Globus pallidus (tissue), 1 donor: Measurements from ENCODE around the gene TTC7B.

Experiments used
- DNase-seq: peaks from one replicate; pipeline ENCODE4 v3.0.0-alpha.2; 2015; ENCODE audit warnings: low spot score

The TTC7B gene

GRCh38 chr14:90576581-90576980, 239.6 kb downstream of the TTC7B start:
- no peak for DNase-seq

- DNase-seq, result no peak
These were observed 240.4 kb downstream of the TTC7B start for GRCh38 chr14:90575781-90576180.

- no peak for DNase-seq
These were observed 240.9 kb downstream of the TTC7B start for GRCh38 chr14:90575336-90575735.

GRCh38 chr14:90574188-90575131, 241.8 kb downstream of the TTC7B start:
- DNase-seq, result no peak

DNA sequence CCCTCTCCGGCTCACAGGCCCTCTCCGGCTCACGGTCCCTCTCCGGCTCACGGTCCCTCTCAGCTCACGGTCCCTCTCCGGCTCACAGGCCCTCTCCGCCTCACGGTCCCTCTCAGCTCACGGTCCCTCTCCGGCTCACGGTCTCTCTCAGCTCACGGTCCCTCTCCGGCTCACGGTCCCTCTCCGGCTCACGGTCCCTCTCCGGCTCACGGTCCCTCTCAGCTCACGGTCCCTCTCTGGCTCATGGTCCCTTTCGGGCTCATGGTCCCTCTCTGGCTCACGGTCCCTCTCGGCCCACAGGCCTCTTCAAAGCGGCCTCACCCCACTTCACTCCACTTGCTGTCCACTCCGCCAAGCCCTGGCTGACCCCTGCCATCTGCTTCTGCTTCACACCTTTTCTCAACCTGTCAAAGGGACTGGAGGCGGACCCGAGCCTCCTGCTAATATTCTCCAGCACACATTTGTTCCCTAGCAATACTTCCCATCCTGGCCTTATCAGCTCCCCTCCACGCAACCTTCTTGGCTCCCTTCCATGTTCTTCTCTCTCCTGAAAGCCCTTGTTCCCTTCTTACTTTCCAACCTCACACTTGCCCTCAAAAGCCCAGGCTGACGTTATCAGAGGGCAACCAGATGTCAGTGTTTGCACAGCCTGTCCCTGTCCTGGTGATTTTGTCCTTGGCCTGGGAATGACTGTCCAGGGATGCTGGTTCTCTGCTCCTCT, 242.7 kb downstream of the TTC7B start:
- no peak for DNase-seq

- DNase-seq, result no peak
These were observed 243.6 kb downstream of the TTC7B start for GRCh38 chr14:90572441-90573150.

DNA sequence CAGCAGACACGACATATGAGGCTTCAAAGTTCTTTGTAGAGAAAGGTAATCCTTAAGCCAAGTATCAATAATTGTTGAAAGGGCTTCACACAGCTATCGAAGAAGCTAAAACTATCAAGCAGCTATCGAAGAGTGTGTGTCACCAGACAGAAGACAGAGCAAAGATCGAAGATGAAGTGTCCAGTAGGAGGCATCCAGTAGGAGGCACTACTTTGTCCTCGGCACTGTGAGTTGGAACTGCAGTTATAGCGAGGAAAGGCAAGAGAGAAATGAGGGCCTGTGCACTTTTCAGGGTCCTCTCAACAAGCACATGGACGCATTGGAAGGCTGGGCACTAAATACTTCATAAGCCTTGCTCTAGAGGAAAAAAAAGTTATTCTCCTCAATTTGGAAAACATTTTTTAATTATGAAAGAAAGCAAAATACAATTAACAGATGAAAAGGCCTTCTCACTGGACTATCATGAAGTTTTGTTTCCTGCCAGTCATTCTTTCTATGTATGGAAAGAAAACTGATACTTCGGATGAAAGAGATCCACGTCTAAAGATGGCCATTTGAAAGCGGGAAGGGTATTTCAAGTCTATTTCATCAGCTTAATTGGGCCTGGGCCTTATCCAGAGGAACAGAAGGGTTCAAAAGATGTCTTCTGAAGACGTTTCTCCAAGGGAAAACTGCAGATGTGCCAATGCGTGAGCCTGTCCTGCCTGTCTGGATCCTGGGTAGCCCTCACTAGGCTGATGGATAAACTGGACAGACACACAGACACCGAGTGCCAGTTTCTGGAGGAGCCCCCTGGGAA, 244.9 kb downstream of the TTC7B start:
- DNase-seq, result no peak

- DNase-seq, result no peak
These were observed 245.8 kb downstream of the TTC7B start for GRCh38 chr14:90570461-90570860.

- no peak for DNase-seq
These were observed 246.4 kb downstream of the TTC7B start for GRCh38 chr14:90569606-90570387.

DNA sequence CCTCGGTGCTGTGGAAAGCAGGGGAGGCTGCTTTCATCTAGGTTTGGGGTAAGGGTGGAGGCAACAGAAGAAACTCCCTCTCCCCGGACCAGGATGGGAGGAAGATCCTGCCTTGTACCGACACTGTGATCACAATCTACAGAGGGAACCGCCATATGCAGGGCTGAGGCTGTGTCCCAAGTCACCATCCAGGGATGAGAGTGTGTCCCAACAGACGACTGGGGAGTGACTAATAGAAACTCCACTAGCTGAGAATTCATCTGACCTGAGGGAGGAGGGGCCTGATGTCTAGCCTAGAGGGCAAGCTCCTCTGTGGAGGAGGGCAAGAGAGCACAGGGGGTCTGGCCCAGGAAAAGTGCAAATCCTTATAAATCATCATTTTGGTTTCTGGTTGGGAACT, 247.0 kb downstream of the TTC7B start:
- no peak for DNase-seq

GRCh38 chr14:90568405-90568804, 247.8 kb downstream of the TTC7B start:
- DNase-seq, result peak; percentile 75

GRCh38 chr14:90567991-90568390, 248.2 kb downstream of the TTC7B start:
- peak; percentile 75 for DNase-seq

DNA sequence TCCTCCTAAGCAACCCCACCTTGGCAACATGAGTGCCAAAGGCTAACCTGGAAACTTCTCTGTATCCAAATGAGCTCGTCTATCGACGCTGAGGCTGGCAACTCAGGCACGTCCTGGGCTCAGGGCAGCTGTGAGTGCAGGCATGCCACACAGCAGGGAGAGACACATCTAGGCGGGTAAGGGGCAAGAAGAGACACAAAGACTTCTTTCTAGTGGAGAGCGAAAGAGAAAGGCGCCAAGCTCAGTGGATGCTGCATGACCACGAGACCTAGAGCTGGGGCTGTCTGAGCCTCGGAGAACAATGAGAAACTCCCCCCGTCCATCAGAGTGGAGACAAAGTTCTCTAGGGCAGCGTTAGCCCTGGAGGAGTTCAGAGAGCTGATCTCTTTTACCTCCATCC, 249.0 kb downstream of the TTC7B start:
- DNase-seq, result peak; percentile 96

GRCh38 chr14:90566481-90566880, 249.7 kb downstream of the TTC7B start:
- no peak for DNase-seq

DNA sequence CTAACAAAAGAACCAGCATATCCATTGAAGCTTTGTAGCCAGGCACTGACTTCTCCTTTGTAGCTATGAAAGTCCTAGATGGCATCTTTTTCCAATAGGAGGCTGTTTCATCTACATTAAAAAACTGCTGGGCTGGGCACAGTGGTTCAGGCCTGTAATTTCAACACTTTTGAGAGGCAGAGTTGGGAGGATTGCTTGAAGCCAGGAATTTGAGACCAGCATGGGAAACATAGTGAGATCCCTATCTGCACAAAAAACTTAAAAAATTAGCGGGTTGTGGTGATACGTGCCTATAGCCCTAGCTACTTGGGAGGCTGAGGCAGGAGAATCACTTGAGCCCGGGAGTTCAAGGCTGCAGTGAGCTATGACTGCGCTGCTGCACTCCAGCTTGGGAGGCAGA, 251.7 kb downstream of the TTC7B start:
- no peak for DNase-seq

DNA sequence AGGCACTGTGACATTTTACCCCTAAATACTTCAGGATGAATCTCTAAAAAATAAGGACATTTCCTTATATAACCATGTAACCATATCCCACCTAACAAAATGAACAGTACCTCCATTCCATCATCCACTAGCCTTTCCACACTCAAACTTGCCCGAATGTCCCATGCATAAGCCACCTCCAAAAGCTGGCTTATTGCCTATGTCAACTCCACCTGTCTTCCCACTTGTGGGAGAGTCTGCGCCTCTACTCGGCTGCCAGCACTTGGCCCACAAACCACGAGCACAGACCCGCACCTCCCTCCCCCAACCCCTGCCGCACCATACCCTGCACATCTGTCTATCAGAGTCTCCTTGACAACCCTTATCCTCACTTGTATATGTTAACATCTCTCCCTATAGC, 253.6 kb downstream of the TTC7B start:
- no peak for DNase-seq

- DNase-seq, result no peak
These were observed 254.3 kb downstream of the TTC7B start for GRCh38 chr14:90561920-90562319.

DNA sequence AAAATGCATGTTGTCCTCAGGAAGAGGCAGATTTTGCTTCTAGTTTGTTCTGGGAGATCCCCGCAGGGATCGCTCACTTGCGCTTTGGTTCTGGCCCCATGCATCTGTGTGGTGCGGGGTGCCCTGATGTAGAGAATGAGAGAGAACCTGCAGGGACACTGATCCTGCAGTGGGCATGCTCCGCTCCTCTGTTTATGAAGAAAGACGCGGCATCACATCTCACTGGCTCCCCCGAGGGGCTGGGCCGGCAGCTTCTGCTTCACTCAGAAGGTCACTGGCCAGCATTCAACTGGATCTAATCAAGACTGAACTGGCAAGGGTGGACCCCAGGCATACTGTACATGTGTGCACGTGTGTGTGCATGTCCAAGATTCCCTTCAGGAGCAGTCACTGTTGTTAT, 255.2 kb downstream of the TTC7B start:
- DNase-seq, result no peak

DNA sequence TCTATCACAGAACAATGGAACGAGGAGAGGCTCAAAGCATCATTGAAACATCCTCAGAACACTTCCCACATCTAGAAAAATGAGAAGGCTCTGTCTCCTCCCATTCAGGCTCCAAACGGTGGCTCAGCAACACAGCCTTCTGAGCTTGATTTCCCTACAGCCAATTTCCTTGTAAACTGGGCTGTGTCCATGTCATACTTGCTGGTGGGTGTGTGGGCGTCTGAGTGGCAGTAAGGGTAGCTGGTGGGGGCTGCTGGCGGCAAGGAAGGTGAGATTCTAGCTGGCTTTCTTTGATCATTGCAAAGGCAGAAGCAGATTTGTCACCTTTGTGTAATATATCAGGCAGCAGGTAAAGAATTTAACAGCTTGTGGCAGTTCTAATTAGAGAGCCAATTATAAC, 255.7 kb downstream of the TTC7B start:
- DNase-seq, result no peak

DNA sequence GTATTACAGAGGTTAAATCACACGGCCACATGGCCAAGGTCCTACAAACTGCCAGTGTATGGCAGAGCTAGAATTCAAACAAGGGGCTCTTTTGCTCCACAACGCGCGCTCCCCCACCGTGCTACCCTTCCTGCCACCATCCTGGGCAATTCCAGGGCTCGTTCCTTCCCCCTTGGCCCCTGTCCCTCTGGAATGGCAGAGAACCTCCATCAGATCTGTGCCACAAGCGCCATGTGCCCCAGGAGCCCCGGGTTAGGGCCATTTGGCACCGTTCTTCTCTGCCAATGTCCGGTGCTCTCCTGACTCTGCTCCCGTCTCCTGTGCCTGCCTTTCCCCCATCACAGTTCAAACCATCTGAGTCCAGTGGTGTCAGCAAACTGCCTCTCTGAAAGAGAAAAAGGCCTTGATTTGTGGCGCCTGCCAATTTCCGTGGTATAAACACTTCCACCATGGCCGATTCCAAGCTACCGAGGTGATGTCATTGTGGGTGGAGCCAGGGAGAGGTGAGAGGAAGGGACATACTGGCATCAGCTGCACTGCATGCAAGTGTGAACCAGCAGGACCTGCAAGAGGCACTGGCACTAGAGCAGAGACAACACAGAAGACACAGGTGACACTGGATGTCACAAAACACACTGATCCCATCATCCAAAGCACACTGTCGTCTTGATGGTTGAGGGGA, 256.3 kb downstream of the TTC7B start:
- DNase-seq, result no peak
